A549 (cell line): ENCODE results near the gene HDAC7.

Source experiments
- BHLHE40 ChIP-seq: IDR thresholded peaks from 2 replicates; pipeline ENCODE4 v1.6.1; 2012; ENCODE audit warnings: low read depth, low read length, inconsistent platforms
- CEBPB ChIP-seq, 2 experiments: fragments of >200 bp in 1 of 2; sonication (Bioruptor Twin) in 1 of 2; formaldehyde crosslinking in 1 of 2; IDR thresholded peaks; 2 replicates each; pipeline ENCODE4 v1.6.1; 2012 to 2016
- CHD4 ChIP-seq: fragments of 200-600 bp; sonication (generic); IDR thresholded peaks from 2 replicates; pipeline ENCODE4 v1.6.1; 2016; ENCODE audit warnings: antibody characterized with exemption, mild to moderate bottlenecking, borderline replicate concordance
- CTCF ChIP-seq: fragments of >200 bp; sonication (Bioruptor Twin); formaldehyde crosslinking; IDR thresholded peaks from 3 replicates; pipeline ENCODE4 v1.5.1; 2016
- EP300 ChIP-seq, 2 experiments: fragments of >200 bp; sonication (Bioruptor Twin); formaldehyde crosslinking; IDR thresholded peaks; 2 replicates in 1 of 2; 3 replicates in 1 of 2; pipeline ENCODE4 v1.6.1; 2016 to 2017
- HDAC2 ChIP-seq: fragments of 200-600 bp; sonication (generic); IDR thresholded peaks from 2 replicates; pipeline ENCODE4 v1.6.1; 2016
- HMGXB4 ChIP-seq: fragments of 250-450 bp; sonication (Bioruptor Pico); IDR thresholded peaks from 2 replicates; pipeline ENCODE4 v1.5.0; 2021; ENCODE audit warnings: mild to moderate bottlenecking, moderate library complexity, borderline replicate concordance
- HOXA7 ChIP-seq: fragments of 250-450 bp; sonication (Bioruptor Pico); IDR thresholded peaks from 2 replicates; pipeline ENCODE4 v1.5.0; 2020; ENCODE audit warnings: mild to moderate bottlenecking, moderate library complexity
- MAX ChIP-seq: IDR thresholded peaks from 2 replicates; pipeline ENCODE4 v1.6.1; 2012
- PHF8 ChIP-seq: fragments of 200-600 bp; sonication (generic); IDR thresholded peaks from 2 replicates; pipeline ENCODE4 v1.6.1; 2016; ENCODE audit warnings: low read depth, mild to moderate bottlenecking, antibody characterized with exemption, moderate library complexity, borderline replicate concordance
- POLR2A ChIP-seq: IDR thresholded peaks from 2 replicates; pipeline ENCODE4 v1.6.1; 2012; ENCODE audit warnings: mild to moderate bottlenecking, low read length
- POLR2AphosphoS2 ChIP-seq: conservative IDR thresholded peaks from 2 replicates; pipeline ENCODE4 v1.6.1; 2012; ENCODE audit warnings: low read length, improper control_type of control experiment, inconsistent platforms
- SMC3 ChIP-seq: fragments of >200 bp; sonication (Bioruptor Twin); formaldehyde crosslinking; IDR thresholded peaks from 3 replicates; pipeline ENCODE4 v1.6.1; 2018; ENCODE audit warnings: inconsistent platforms

- TF ChIP-seq CTCF (no peak), CEBPB (IDR thresholded peaks at IDR 0.05) (no peak), POLR2A (no peak), PHF8 (no peak), CHD4 (no peak), EP300 (IDR thresholded peaks at IDR 0.05) (no peak), HMGXB4 (CRISPR knock-in tag) (no peak), HOXA7 (CRISPR knock-in tag) (no peak), BHLHE40 (no peak), MAX (no peak), SMC3 (no peak), POLR2AphosphoS2 (no peak), HDAC2 (no peak)
These were observed 74.8 kb downstream of the HDAC7 start for GRCh38 chr12:47744778-47745436.
